GM12878 (cell line): ENCODE measurements around the gene DDR2. TPM values are rescaled to one million over a fixed set of nuclear protein-coding genes. Genes with fewer than 3 reads are reported as not detected.

Source experiments
- ATAC-seq: fragments of 200-7000 bp; cut with Tn5 transposase; 3 replicates; pipeline ENCODE4 v1.9.1; 2020; ENCODE audit warnings: mild to moderate bottlenecking, moderate library complexity
- BruUV-seq: library from RNA; stranded (reverse); fragments of 400-500 nt; replicated peaks from 2 replicates; lab custom pipeline; 2021; lab: Mats Ljungman, UMichigan
- CTCF ChIA-PET: fragments of 300-600 bp; sonication (Branson Sonifier 250); formaldehyde crosslinking; extraction: SDS; loops from one replicate; lab custom pipeline; 2021; ENCODE audit warnings: inconsistent platforms; lab: Yijun Ruan, JAX
- POLR2A ChIA-PET: fragments of 350-600 bp; formaldehyde crosslinking; extraction: SDS; loops from one replicate; lab custom pipeline; 2021; ENCODE audit warnings: inconsistent platforms; lab: Charles Lee
- RAD21 ChIA-PET: fragments of 300-600 bp; sonication (Branson Sonifier 250); formaldehyde crosslinking; loops from one replicate; lab custom pipeline; 2023; ENCODE audit warnings: antibody characterized with exemption; ENCODE audit not compliant: unreplicated experiment; lab: Charles Lee
- SMC1A ChIA-PET: fragments of 300-600 bp; sonication (Branson Sonifier 250); formaldehyde crosslinking; loops from one replicate; lab custom pipeline; 2023; ENCODE audit not compliant: unreplicated experiment, uncharacterized antibody; lab: Charles Lee
- DNase-seq: peaks from one replicate; pipeline ENCODE4 v3.0.0-alpha.2; 2011; ENCODE audit warnings: low read depth, low spot score
- FAIRE-seq: peaks from 3 replicates; lab custom pipeline; 2011; peaks lifted over from hg19 to GRCh38; lab: Jason Lieb, UNC
- H2AFZ ChIP-seq: 2 replicates; pipeline ENCODE4 v1.6.0; 2011; ENCODE audit warnings: low read depth, low read length, control low read depth; ENCODE audit not compliant: control insufficient read depth
- H3K27ac ChIP-seq: 2 replicates; pipeline ENCODE4 v1.5.1; 2011; ENCODE audit warnings: control low read depth; ENCODE audit not compliant: control insufficient read depth, insufficient read depth
- H3K27me3 ChIP-seq, 2 experiments: replicated peaks in 1 of 2; 2 replicates each; pipeline versions ENCODE4 v1.6.0 to v1.6.1; 2011; ENCODE audit warnings: low read length in 1 of 2; ENCODE audit not compliant: control insufficient read depth in 2 of 2, insufficient read depth in 2 of 2
- H3K36me3 ChIP-seq, 2 experiments: 2 replicates each; pipeline ENCODE4 v1.5.1; 2011; ENCODE audit warnings: low read length in 1 of 2; ENCODE audit not compliant: control insufficient read depth in 2 of 2, insufficient read depth in 2 of 2
- H3K4me1 ChIP-seq: 2 replicates; pipeline ENCODE4 v1.6.1; 2011; ENCODE audit warnings: mild to moderate bottlenecking, low read length, moderate library complexity, mixed read lengths; ENCODE audit not compliant: control insufficient read depth, insufficient read depth
- H3K4me2 ChIP-seq: 2 replicates; pipeline ENCODE4 v1.6.0; 2011; ENCODE audit warnings: control low read depth; ENCODE audit not compliant: control insufficient read depth, insufficient read depth
- H3K4me3 ChIP-seq: fragments of 200-600 bp; sonication (generic); 2 replicates; pipeline ENCODE4 v1.5.1; 2016
- H3K79me2 ChIP-seq: 2 replicates; pipeline ENCODE4 v1.6.0; 2011; ENCODE audit warnings: low read length; ENCODE audit not compliant: control insufficient read depth, insufficient read depth
- H3K9ac ChIP-seq: 2 replicates; pipeline ENCODE4 v1.8.0; 2011; ENCODE audit warnings: low read length, control low read depth, mixed read lengths; ENCODE audit not compliant: control insufficient read depth, insufficient read depth
- H3K9me3 ChIP-seq: replicated peaks from 3 replicates; pipeline ENCODE4 v1.5.1; 2011; ENCODE audit warnings: mild to moderate bottlenecking, low read length; ENCODE audit not compliant: control insufficient read depth, insufficient read depth
- H4K20me1 ChIP-seq: 2 replicates; pipeline ENCODE4 v1.6.0; 2011; ENCODE audit not compliant: control insufficient read depth, insufficient read depth
- CUX1 ChIP-seq: IDR thresholded peaks from 2 replicates; pipeline ENCODE4 v1.6.1; 2012; ENCODE audit warnings: improper control_type of control experiment, low read depth, low read length; ENCODE audit not compliant: insufficient replicate concordance
- EP300 ChIP-seq, 2 experiments: fragments of 150-350 bp in 1 of 2; IDR thresholded peaks; 2 replicates each; pipeline ENCODE4 v1.6.1; 2011 to 2012; ENCODE audit warnings: low read depth in 2 of 2, low read length in 2 of 2, borderline replicate concordance in 1 of 2, improper control_type of control experiment in 1 of 2, inconsistent platforms in 1 of 2; ENCODE audit not compliant: control insufficient read depth in 1 of 2
- GATAD2B ChIP-seq: fragments of 450-650 bp; conservative IDR thresholded peaks from 2 replicates; pipeline ENCODE4 v1.6.1; 2017; ENCODE audit warnings: low read depth, mild to moderate bottlenecking, moderate library complexity
- PML ChIP-seq: IDR thresholded peaks from 2 replicates; pipeline ENCODE4 v1.6.1; 2012; ENCODE audit warnings: low read length, inconsistent platforms
- RAD51 ChIP-seq: fragments of 450-650 bp; IDR thresholded peaks from 2 replicates; pipeline ENCODE4 v1.6.1; 2016; ENCODE audit warnings: moderate library complexity, mild to moderate bottlenecking, inconsistent platforms
- RB1 ChIP-seq: fragments of 450-650 bp; formaldehyde crosslinking; IDR thresholded peaks from 2 replicates; pipeline ENCODE4 v1.6.1; 2017; ENCODE audit warnings: mild to moderate bottlenecking, borderline replicate concordance
- STAT3 ChIP-seq: IDR thresholded peaks from 2 replicates; pipeline ENCODE4 v1.6.1; 2011; ENCODE audit warnings: low read depth, low read length, improper control_type of control experiment
- ZBTB33 ChIP-seq: fragments of 450-650 bp; IDR thresholded peaks from 2 replicates; pipeline ENCODE4 v1.6.1; 2017; ENCODE audit warnings: mild to moderate bottlenecking
- ZZZ3 ChIP-seq: IDR thresholded peaks from 2 replicates; pipeline ENCODE4 v1.6.1; 2011; ENCODE audit warnings: low read depth; ENCODE audit not compliant: control insufficient read depth, insufficient read length
- WGBS: methylation state at CpG from one replicate; pipeline ENCODE4 v1.1.6; 2016; ENCODE audit warnings: low lambda C conversion rate; ENCODE audit not compliant: insufficient replicate concordance, insufficient coverage; ENCODE audit errors: missing lambda C conversion rate; 5-methylcytosine and 5-hydroxymethylcytosine counted together
- in situ Hi-C: fragments of 300-500 bp; cut with MboI; formaldehyde crosslinking; loops from 9 replicates; pipeline ENCODE4 v1.14.3; 2018; ENCODE audit warnings: mixed read lengths
- intact Hi-C: fragments of 100-400 bp; cut with micrococcal nuclease; formaldehyde crosslinking; loops from one replicate; pipeline ENCODE4 v1.14.2; 2022; ENCODE audit not compliant: unreplicated experiment
- polyA plus RNA-seq, 11 experiments: library from polyadenylated mRNA; depleted of rRNA in 4 of 11; unstranded in 6 of 11; stranded (reverse) in 5 of 11; fragments of >200 nt; fragmentation: Nextera tagmentation in 4 of 11; fragmentation: Illumina TruSeq in 1 of 11; extraction: Ambion mirVana in 4 of 11; extraction: Trizol in 1 of 11; gene quantifications; 1 replicate in 1 of 11; 2 replicates in 10 of 11; pipeline versions ENCODE4 v1.2.1 to v1.2.3, GENCODE V29; 2011 to 2016; ENCODE audit warnings: inconsistent platforms in 2 of 11, missing spikeins in 2 of 11, low read depth in 1 of 11
- total RNA-seq, 4 experiments: library from RNA; depleted of rRNA in 3 of 4; stranded (reverse); fragments of >200 nt in 3 of 4; fragmentation: Illumina TruSeq in 1 of 4; extraction: Trizol in 1 of 4; gene quantifications; 2 replicates each; pipeline versions ENCODE4 v1.2.1 to v1.2.3, GENCODE V29; 2013 to 2021

DDR2 gene
- total and polyA plus RNA-seq, 10 of the 15 experiments (the other 5 are each of a cell fraction or from before 2014, with no cell fraction given) = 1.9 to 8.8 (median 5.5) TPM

- BruUV-seq = no TSS peak
- no peak overlapping the region for H3K9ac ChIP-seq
- DNase-seq = no peak
- CTCF ChIA-PET = no interaction called here
- no peaks in the 10 kb centered on the region for H3K79me2 ChIP-seq
- RAD21 ChIA-PET = no interaction called here
- no peaks in the 10 kb centered on the region for H3K9me3 ChIP-seq
- intact Hi-C loops = no loop called here
- no peaks in the 10 kb centered on the region for H3K4me1 ChIP-seq
- FAIRE-seq = no peak
- in situ Hi-C loops = no loop called here
- no peak overlapping the region for H2AFZ ChIP-seq
- no peak overlapping the region for H3K4me3 ChIP-seq
- no peak for ATAC-seq
- H3K27me3 ChIP-seq = no peaks in the 10 kb centered on the region
- H3K36me3 ChIP-seq = no peaks in the 10 kb centered on the region
- TF ChIP-seq CUX1 (no peak), RB1 (no peak), EP300 (IDR thresholded peaks at IDR 0.05; ENCODE audit: borderline replicate concordance in 1 of 2, control insufficient read depth in 1 of 2, low read depth in 2 of 2, low read length in 2 of 2) (no peak), ZZZ3 (no peak), PML (no peak), GATAD2B (no peak), ZBTB33 (no peak), RAD51 (no peak), STAT3 (no peak)
- H3K4me2 ChIP-seq = no peak overlapping the region
- no peaks in the 10 kb centered on the region for H4K20me1 ChIP-seq
- SMC1A ChIA-PET = interaction anchor here (1.4 kb wide), 1 partner anchor 57 kb away, joined by 3 read pairs; no protein-coding TSS in a partner anchor
- POLR2A ChIA-PET = no interaction called here
- 46% methylated on average over 4 of the region's 4 CpGs for WGBS
- H3K27ac ChIP-seq = no peak overlapping the region
Observed at GRCh38 chr1:162772571-162773154, 140.4 kb downstream of the DDR2 start.
